Measurements from ENCODE around the gene IL20RA. TPM values are rescaled to one million over a fixed set of nuclear protein-coding genes. Genes with fewer than 3 reads are reported as not detected.

Gene IL20RA
- polyA plus RNA-seq, 3 donors: not detected

GRCh38 chr6:136952714-136953260, 92.0 kb downstream of the IL20RA start:
- Mint-ChIP-seq H3K4me1 (peaks cover 6% of the 10 kb centered on the region), H3K9me3 (peaks cover 0 to 4% (median 2%) of the 10 kb centered on the region in 7 donors), H3K4me3 (no peak overlapping the region), H3K27me3 (ENCODE audit: low read depth in 3 of 3) (peaks cover 11 to 20% (median 20%) of the 10 kb centered on the region in 3 donors), H3K36me3 (no peaks in the 10 kb centered on the region), H3K27ac (no peak overlapping the region)
- Histone ChIP-seq H3K27me3 (ENCODE audit: control insufficient read depth in 2 of 2, insufficient read depth in 2 of 2, low read length in 2 of 2) (peaks cover 7 to 10% of the 10 kb centered on the region in 2 donors), H3K4me3 (replicated peaks in 1 of 3; ENCODE audit: low read depth in 2 of 3, low read length in 3 of 3) (no peak overlapping the region), H3K9ac (ENCODE audit: insufficient read depth, low read length, poor library complexity, severe bottlenecking) (no peak overlapping the region), H3K9me3 (replicated peaks in 1 of 2; ENCODE audit: control insufficient read depth in 1 of 2, insufficient read depth in 1 of 2, low read length in 2 of 2) (no peaks in the 10 kb centered on the region), H3K27ac (ENCODE audit: low read depth in 1 of 2, low read length in 2 of 2) (no peak overlapping the region), H2AFZ (ENCODE audit: insufficient read depth, low read depth, low read length, poor library complexity, severe bottlenecking) (no peak overlapping the region), H3K4me2 (replicated peaks; ENCODE audit: extremely low read depth, low read length, poor library complexity, severe bottlenecking) (no peak overlapping the region), H3K79me2 (ENCODE audit: insufficient read depth, low read length) (no peaks in the 10 kb centered on the region), H3K36me3 (replicated peaks in 1 of 2; ENCODE audit: control insufficient read depth in 1 of 2, insufficient read depth in 2 of 2, low read length in 2 of 2) (no peaks in the 10 kb centered on the region), H3K4me1 (ENCODE audit: control insufficient read depth in 1 of 2, insufficient read depth in 2 of 2, low read length in 2 of 2) (no peaks in the 10 kb centered on the region), H4K20me1 (ENCODE audit: insufficient read depth, low read length) (no peaks in the 10 kb centered on the region)
- no peak for TF ChIP-seq CTCF (IDR thresholded peaks at IDR 0.05)
- WGBS (ENCODE audit: insufficient coverage): no CpG with 5 or more reads among the region's 7 CpGs
- DNase-seq: no peak
- intact Hi-C loops (cut with micrococcal nuclease): no loop called here

GRCh38 chr6:136950436-136951126, 94.2 kb downstream of the IL20RA start:
- H3K27me3 Mint-ChIP-seq (ENCODE audit: low read depth in 3 of 3): peaks cover 0 to 10% (median 7%) of the 10 kb centered on the region in 3 donors
- no peak overlapping the region for H3K27ac Mint-ChIP-seq
- WGBS (ENCODE audit: insufficient coverage): 63% methylated on average over 2 of the region's 4 CpGs
- Histone ChIP-seq H3K36me3 (replicated peaks in 1 of 2; ENCODE audit: control insufficient read depth in 1 of 2, insufficient read depth in 2 of 2, low read length in 2 of 2) (no peaks in the 10 kb centered on the region), H3K4me1 (ENCODE audit: control insufficient read depth in 1 of 2, insufficient read depth in 2 of 2, low read length in 2 of 2) (no peaks in the 10 kb centered on the region), H3K27ac (ENCODE audit: low read depth in 1 of 2, low read length in 2 of 2) (no peak overlapping the region), H3K9me3 (replicated peaks in 1 of 2; ENCODE audit: control insufficient read depth in 1 of 2, insufficient read depth in 1 of 2, low read length in 2 of 2) (no peaks in the 10 kb centered on the region), H3K9ac (ENCODE audit: insufficient read depth, low read length, poor library complexity, severe bottlenecking) (no peak overlapping the region), H3K79me2 (ENCODE audit: insufficient read depth, low read length) (no peaks in the 10 kb centered on the region), H3K4me3 (replicated peaks in 1 of 3; ENCODE audit: low read depth in 2 of 3, low read length in 3 of 3) (no peak overlapping the region), H3K27me3 (ENCODE audit: control insufficient read depth in 2 of 2, insufficient read depth in 2 of 2, low read length in 2 of 2) (peaks cover 0 to 2% of the 10 kb centered on the region in 2 donors), H3K4me2 (replicated peaks; ENCODE audit: extremely low read depth, low read length, poor library complexity, severe bottlenecking) (no peak overlapping the region), H4K20me1 (ENCODE audit: insufficient read depth, low read length) (no peaks in the 10 kb centered on the region), H2AFZ (ENCODE audit: insufficient read depth, low read depth, low read length, poor library complexity, severe bottlenecking) (no peak overlapping the region)
- no peaks in the 10 kb centered on the region for H3K36me3 Mint-ChIP-seq
- TF ChIP-seq CTCF (IDR thresholded peaks at IDR 0.05): no peak
- no peak for DNase-seq
- H3K4me1 Mint-ChIP-seq: no peaks in the 10 kb centered on the region
- H3K9me3 Mint-ChIP-seq: peaks cover 0 to 4% (median 0%) of the 10 kb centered on the region in 7 donors
- intact Hi-C loops (cut with micrococcal nuclease): no loop called here
- H3K4me3 Mint-ChIP-seq: no peak overlapping the region

Small RNAs within 50 kb of the gene (small RNA-seq; reads per million reads assigned to genes)
- not detected for gene RPL35AP3 (ENCODE audit: insufficient read length, low read depth)

Other genes starting within 250 kb of the IL20RA start
- 1 to 10 TPM; 3.0 to 6.1 (median 3.9) TPM for gene PEX7, start 222.4 kb downstream of the IL20RA start, polyA plus RNA-seq
- not detected for gene SLC35D3, start 122.7 kb downstream of the IL20RA start, polyA plus RNA-seq
- gene IL22RA2, start 128.7 kb upstream of the IL20RA start, polyA plus RNA-seq: not detected
- 100 to 1,000 TPM; 204 to 372 (median 364) TPM for gene IFNGR1, start 174.4 kb upstream of the IL20RA start, polyA plus RNA-seq

Data from CD14-positive monocyte (primary cell).